GM11168 (cell line): ENCODE data around the gene CARS2.

Experiments
- in situ Hi-C: fragments of 300-500 bp; cut with MboI; formaldehyde crosslinking; loops from one replicate; pipeline ENCODE4 v1.12.0; 2022; ENCODE audit warnings: low sequenced_read_pairs; ENCODE audit not compliant: unreplicated experiment

Gene CARS2

DNA sequence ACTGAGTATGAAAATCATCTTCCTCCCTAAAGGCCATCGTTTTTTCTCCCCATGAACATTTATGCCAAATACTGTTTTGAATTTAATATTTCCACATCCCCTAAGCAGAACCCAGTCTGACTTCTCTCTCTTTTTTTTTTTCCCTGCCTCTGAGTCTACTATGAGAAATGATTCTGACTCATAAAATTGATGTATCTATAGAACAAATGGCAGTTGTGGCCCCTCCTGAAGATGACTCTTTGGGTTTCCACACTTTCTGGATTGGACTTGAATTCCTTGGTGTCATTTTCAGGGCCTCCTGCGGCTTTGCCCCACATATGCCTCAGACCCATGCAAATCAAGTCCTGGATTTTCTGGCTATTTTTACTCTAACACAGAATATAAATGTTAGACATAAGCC, 113.3 kb downstream of the CARS2 start:
- in situ Hi-C loops = loop anchor here (10.0 kb wide), 1 partner anchor 252 kb away; no protein-coding TSS in a partner anchor
